BE2C (cell line): ENCODE results near the gene C9orf50.

Experiments used
- DNase-seq: peaks from one replicate; pipeline ENCODE4 v3.0.0-alpha.2; 2020
- H3K27me3 ChIP-seq: fragments of 250-450 bp; sonication (Bioruptor Pico); 2 replicates; pipeline ENCODE4 v1.5.1; 2020; ENCODE audit warnings: mild to moderate bottlenecking
- H3K36me3 ChIP-seq: fragments of 250-450 bp; sonication (Bioruptor Pico); 2 replicates; pipeline ENCODE4 v1.5.1; 2020; ENCODE audit warnings: mild to moderate bottlenecking
- H3K4me1 ChIP-seq: fragments of 250-450 bp; sonication (Bioruptor Pico); 2 replicates; pipeline ENCODE4 v1.5.1; 2020
- H3K4me3 ChIP-seq: 2 replicates; pipeline ENCODE4 v1.5.1; 2011; ENCODE audit warnings: low read depth, low read length
- H3K9me3 ChIP-seq: fragments of 250-450 bp; sonication (Bioruptor Pico); 2 replicates; pipeline ENCODE4 v1.5.1; 2020
- TF ChIP-seq, protein P1 (sequence below): IDR thresholded peaks from 2 replicates; pipeline ENCODE4 v1.5.1; 2012; ENCODE audit warnings: mild to moderate bottlenecking, low read depth, low read length

The C9orf50 gene

DNA sequence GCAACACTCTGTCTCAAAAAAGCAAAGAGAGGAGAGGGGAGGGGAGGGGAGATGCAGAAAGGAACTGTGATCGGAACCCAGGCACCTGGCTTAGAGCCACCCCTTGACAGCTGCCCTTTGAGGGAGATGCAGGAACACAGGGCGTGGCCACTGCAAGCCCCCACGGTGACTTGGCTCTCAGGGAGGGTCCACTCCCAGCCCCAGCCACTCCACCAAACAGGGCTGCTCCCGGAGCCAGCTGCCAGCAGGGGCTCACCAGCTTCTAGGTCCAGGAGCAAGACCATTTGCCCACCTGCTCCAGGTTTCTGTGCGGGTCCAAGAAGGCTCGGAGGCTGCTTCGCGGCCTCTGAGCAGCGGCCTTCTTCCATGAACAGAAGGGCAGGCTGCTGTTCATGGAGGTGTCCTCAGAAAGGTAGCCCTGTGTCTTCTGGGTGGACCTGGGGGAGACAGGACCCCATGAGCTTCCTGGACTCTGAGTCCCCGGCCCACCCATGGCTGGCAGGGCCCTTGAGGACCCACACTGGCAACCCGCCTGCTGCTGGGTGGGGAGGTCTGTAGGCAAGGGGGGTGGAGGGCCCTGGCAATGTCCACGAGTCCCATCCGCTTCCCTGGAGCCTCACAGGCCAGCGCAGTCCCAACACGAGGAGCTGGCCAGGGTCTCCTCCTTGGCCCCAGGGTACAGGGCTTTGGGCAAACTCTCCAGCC, 7.9 kb downstream of the C9orf50 start:
- TF ChIP-seq, protein P1, sequence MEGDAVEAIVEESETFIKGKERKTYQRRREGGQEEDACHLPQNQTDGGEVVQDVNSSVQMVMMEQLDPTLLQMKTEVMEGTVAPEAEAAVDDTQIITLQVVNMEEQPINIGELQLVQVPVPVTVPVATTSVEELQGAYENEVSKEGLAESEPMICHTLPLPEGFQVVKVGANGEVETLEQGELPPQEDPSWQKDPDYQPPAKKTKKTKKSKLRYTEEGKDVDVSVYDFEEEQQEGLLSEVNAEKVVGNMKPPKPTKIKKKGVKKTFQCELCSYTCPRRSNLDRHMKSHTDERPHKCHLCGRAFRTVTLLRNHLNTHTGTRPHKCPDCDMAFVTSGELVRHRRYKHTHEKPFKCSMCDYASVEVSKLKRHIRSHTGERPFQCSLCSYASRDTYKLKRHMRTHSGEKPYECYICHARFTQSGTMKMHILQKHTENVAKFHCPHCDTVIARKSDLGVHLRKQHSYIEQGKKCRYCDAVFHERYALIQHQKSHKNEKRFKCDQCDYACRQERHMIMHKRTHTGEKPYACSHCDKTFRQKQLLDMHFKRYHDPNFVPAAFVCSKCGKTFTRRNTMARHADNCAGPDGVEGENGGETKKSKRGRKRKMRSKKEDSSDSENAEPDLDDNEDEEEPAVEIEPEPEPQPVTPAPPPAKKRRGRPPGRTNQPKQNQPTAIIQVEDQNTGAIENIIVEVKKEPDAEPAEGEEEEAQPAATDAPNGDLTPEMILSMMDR, result no peak
- Histone ChIP-seq H3K4me3 (no peak overlapping the region), H3K27me3 (no peaks in the 10 kb centered on the region), H3K4me1 (peaks cover 7% of the 10 kb centered on the region), H3K9me3 (no peaks in the 10 kb centered on the region), H3K36me3 (no peaks in the 10 kb centered on the region)
- DNase-seq, result no peak

DNA sequence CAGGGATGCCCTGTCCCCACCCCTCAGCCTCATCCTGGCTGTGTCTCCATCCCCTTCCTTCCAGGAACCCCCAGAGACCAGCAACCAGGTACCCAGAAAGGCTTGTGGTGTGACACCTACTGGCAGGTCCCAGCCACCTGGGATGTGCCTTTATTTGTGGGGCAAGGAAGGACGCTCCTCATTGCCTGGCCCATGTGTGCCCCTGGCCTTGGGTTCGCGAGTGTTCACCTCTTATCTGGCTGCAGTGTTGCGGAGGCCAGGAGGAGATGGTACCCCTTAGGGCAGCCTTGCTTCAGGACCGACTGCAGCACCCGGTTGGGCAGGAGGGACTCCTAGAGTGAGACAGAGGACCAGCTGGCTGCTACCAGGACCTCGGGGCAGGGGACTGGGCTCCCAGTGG, 8.8 kb downstream of the C9orf50 start:
- DNase-seq, result no peak
- no peaks in the 10 kb centered on the region for H3K27me3 ChIP-seq

DNA sequence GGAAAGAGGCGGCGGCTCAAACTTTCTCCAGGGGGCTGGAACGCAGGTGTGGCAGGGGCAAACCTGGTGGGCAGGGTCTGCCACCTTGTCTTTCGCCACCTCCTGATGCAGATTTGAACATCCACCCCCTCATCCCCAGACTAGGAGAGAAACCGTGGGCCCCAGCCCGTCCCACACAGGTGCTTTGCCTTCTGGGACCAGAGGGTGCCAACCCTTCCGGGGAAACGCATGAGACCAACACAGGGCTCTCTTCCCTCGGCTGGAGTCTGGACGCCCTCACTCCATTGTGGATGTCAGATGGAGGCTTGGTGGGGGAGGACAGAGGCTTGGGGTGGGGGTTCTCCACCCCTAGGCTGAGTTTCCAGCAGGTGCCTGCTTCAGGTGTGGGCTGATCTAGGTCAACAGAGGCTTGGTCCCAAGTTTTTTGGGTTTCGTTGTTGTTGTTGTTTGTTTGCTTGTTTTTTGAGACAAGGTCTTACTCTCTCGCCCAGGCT, 9.5 kb downstream of the C9orf50 start:
- peaks cover 20% of the 10 kb centered on the region for H3K4me1 ChIP-seq

More for the DNA sequence above, 8.8 kb downstream of the C9orf50 start:
- H3K9me3 ChIP-seq, result no peaks in the 10 kb centered on the region
- no peak overlapping the region for H3K4me3 ChIP-seq
- TF ChIP-seq, protein P1, result no peak
- H3K4me1 ChIP-seq, result peaks cover 15% of the 10 kb centered on the region
- no peaks in the 10 kb centered on the region for H3K36me3 ChIP-seq

DNA sequence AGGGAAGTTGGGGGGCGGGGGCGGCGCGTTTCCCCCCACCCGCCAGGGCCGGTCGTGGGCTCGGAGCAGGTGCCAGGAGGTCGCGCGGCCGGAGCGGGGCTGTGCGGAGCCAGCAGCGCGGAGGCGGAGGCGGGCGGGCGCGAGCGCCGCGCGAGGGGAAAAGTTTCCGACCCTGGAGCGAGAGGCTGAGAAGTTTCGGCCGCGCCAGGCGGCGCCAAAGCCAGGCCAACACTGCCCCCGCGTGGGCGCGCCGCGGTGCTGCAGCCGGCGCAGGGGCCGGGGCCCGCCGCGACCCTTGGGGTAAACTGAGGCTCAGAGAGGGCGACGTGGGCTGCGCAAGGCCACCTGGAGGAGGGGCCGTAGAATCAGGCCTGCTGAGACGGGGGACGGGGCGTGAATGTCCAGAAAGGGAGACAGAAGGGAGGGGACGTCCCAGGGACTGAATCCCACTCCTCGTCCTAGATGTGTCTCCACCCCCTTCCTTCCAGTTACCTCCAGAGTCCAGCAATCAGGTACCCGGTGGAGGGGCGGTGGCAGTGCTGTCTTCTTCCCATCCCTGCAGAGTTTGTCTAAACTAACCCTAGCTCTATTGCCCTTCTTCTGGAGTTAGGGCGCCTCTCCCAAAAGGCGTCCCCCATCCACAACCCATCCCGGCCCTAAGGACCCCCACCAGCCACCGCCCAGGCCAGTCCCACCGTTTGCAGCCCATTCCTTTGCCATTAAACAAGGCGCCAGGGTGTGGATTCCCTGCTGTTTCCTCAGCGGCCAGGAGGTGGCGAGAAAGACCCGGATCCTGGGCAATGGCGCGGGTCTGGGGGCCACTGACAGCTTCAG, 10.2 kb downstream of the C9orf50 start:
- H3K4me1 ChIP-seq, result peaks cover 20% of the 10 kb centered on the region
- no peaks in the 10 kb centered on the region for H3K27me3 ChIP-seq
- DNase-seq, result peak; percentile 84
- H3K9me3 ChIP-seq, result no peaks in the 10 kb centered on the region
- H3K4me3 ChIP-seq, result peak overlapping the region; percentile 54
- no peaks in the 10 kb centered on the region for H3K36me3 ChIP-seq
- TF ChIP-seq, protein P1, result peak; percentile 78

More for the DNA sequence above, 9.5 kb downstream of the C9orf50 start:
- TF ChIP-seq, protein P1, result no peak; the same call in 1 of the 2 replicates
- Histone ChIP-seq H3K36me3 (no peaks in the 10 kb centered on the region), H3K4me3 (no peak overlapping the region), H3K27me3 (no peaks in the 10 kb centered on the region), H3K9me3 (no peaks in the 10 kb centered on the region)
- DNase-seq, result no peak

DNA sequence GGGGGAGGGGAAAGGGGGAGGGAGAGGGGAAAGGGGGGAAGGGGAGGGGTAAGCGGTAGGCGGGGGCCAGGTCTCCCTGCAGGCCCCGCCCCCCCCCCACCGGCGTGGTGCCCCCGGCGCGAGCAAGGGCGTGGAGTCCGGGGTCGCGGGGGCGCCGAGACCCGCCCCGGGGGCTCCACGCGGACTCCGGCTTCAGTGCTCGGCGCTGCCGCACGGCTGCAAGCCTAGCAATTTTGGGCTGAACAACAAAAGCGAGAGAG, 10.8 kb downstream of the C9orf50 start:
- H3K36me3 ChIP-seq, result no peaks in the 10 kb centered on the region
- no peak for DNase-seq
- no peaks in the 10 kb centered on the region for H3K27me3 ChIP-seq
- H3K4me1 ChIP-seq, result peaks cover 20% of the 10 kb centered on the region
- peak overlapping the region; percentile 54 for H3K4me3 ChIP-seq
- H3K9me3 ChIP-seq, result no peaks in the 10 kb centered on the region
- TF ChIP-seq, protein P1, result no peak
